KMS-11 (cell line): ENCODE results near the gene CAST.
"Not testable (repeated sequence)": the region's sequence is repeated elsewhere in the genome, so short reads cannot be mapped to it uniquely, and the experiment has no call there.

Source experiments
- H2AFZ ChIP-seq: fragments of 200-600 bp; sonication (generic); 2 replicates; pipeline ENCODE4 v1.6.1; 2016; ENCODE audit warnings: antibody characterized with exemption, mixed run types, low read depth
- H3K27ac ChIP-seq: fragments of 200-600 bp; sonication (generic); 2 replicates; pipeline ENCODE4 v1.6.1; 2016; ENCODE audit warnings: mild to moderate bottlenecking, mixed run types
- H3K27me3 ChIP-seq: fragments of 200-600 bp; sonication (generic); 2 replicates; pipeline ENCODE4 v1.6.1; 2017; ENCODE audit warnings: mild to moderate bottlenecking, low read depth, mixed run types, moderate library complexity; ENCODE audit not compliant: insufficient read depth
- H3K36me3 ChIP-seq: fragments of 200-600 bp; sonication (generic); 2 replicates; pipeline ENCODE4 v1.6.1; 2017; ENCODE audit warnings: mild to moderate bottlenecking, mixed run types; ENCODE audit not compliant: insufficient read depth
- H3K4me1 ChIP-seq: fragments of 200-600 bp; sonication (generic); 2 replicates; pipeline ENCODE4 v1.6.1; 2016; ENCODE audit warnings: mild to moderate bottlenecking, low read depth, mixed run types; ENCODE audit not compliant: poor library complexity, severe bottlenecking
- H3K4me2 ChIP-seq: fragments of 200-600 bp; sonication (generic); 2 replicates; pipeline ENCODE4 v1.7.0; 2016; ENCODE audit warnings: mild to moderate bottlenecking, mixed run types
- H3K4me3 ChIP-seq: fragments of 200-600 bp; sonication (generic); IDR thresholded peaks from 2 replicates; pipeline ENCODE4 v1.6.1; 2017; ENCODE audit warnings: low read depth, low read length, mixed read lengths; ENCODE audit not compliant: insufficient read depth
- H3K79me2 ChIP-seq: fragments of 200-600 bp; sonication (generic); 2 replicates; pipeline ENCODE4 v1.6.1; 2016; ENCODE audit warnings: low read depth, mixed run types; ENCODE audit not compliant: insufficient read depth
- H3K9ac ChIP-seq: fragments of 200-600 bp; sonication (generic); 2 replicates; pipeline ENCODE4 v1.6.1; 2016; ENCODE audit warnings: mild to moderate bottlenecking, mixed run types
- H4K20me1 ChIP-seq: fragments of 200-600 bp; sonication (generic); 2 replicates; pipeline ENCODE4 v1.6.1; 2016; ENCODE audit warnings: mild to moderate bottlenecking, mixed run types; ENCODE audit not compliant: insufficient read depth
- CTCF ChIP-seq: fragments of 200-600 bp; sonication (generic); conservative IDR thresholded peaks from 2 replicates; pipeline ENCODE4 v1.6.1; 2017; ENCODE audit warnings: low read depth, mild to moderate bottlenecking, antibody characterized with exemption, low read length, moderate library complexity, mixed read lengths

The CAST gene

GRCh38 chr5:96795626-96796025, 133.4 kb downstream of the CAST start:
- Histone ChIP-seq H3K4me1 (no peaks in the 10 kb centered on the region), H3K9ac (no peak overlapping the region), H3K27ac (no peak overlapping the region), H3K36me3 (peaks cover 37% of the 10 kb centered on the region; the same call in 1 of the 2 replicates), H4K20me1 (no peaks in the 10 kb centered on the region), H3K79me2 (no peaks in the 10 kb centered on the region), H2AFZ (no peak overlapping the region), H3K4me3 (no peak overlapping the region), H3K27me3 (no peaks in the 10 kb centered on the region), H3K4me2 (no peak overlapping the region)
- no peak for TF ChIP-seq CTCF

GRCh38 chr5:96796434-96796833, 134.3 kb downstream of the CAST start:
- Histone ChIP-seq H3K36me3 (peaks cover 37% of the 10 kb centered on the region; the same call in 1 of the 2 replicates), H3K27me3 (no peaks in the 10 kb centered on the region), H4K20me1 (no peaks in the 10 kb centered on the region), H3K9ac (no peak overlapping the region), H3K79me2 (no peaks in the 10 kb centered on the region), H3K4me2 (no peak overlapping the region), H2AFZ (no peak overlapping the region), H3K27ac (no peak overlapping the region), H3K4me1 (no peaks in the 10 kb centered on the region), H3K4me3 (no peak overlapping the region)
- TF ChIP-seq CTCF, result no peak

GRCh38 chr5:96801718-96802117, 139.5 kb downstream of the CAST start:
- not testable (repeated sequence) for H3K27me3 ChIP-seq, H3K4me2 ChIP-seq, H2AFZ ChIP-seq, H3K4me3 ChIP-seq, H3K9ac ChIP-seq, H3K27ac ChIP-seq, H3K4me1 ChIP-seq, H4K20me1 ChIP-seq
- H3K36me3 ChIP-seq, result peaks cover 23% of the 10 kb centered on the region; the same call in 1 of the 2 replicates
- peaks cover 18% of the 10 kb centered on the region; the same call in 1 of the 2 replicates for H3K79me2 ChIP-seq

GRCh38 chr5:96807075-96807654, 145.0 kb downstream of the CAST start:
- Histone ChIP-seq H3K36me3 (no peaks in the 10 kb centered on the region), H3K27ac (peak overlapping the region; percentile 88), H2AFZ (peak overlapping the region; percentile 72; the same call in 1 of the 2 replicates), H4K20me1 (no peaks in the 10 kb centered on the region), H3K4me2 (peak overlapping the region; percentile 76), H3K27me3 (no peaks in the 10 kb centered on the region), H3K4me3 (peak overlapping the region; percentile 31), H3K4me1 (peaks cover 17% of the 10 kb centered on the region), H3K79me2 (peaks cover 22% of the 10 kb centered on the region; the same call in 1 of the 2 replicates), H3K9ac (peak overlapping the region; percentile 92)
- TF ChIP-seq CTCF, result no peak

- H3K4me3 ChIP-seq, result no peak overlapping the region
- no peaks in the 10 kb centered on the region for H3K36me3 ChIP-seq
- peaks cover 22% of the 10 kb centered on the region; the same call in 1 of the 2 replicates for H3K79me2 ChIP-seq
- peak overlapping the region; percentile 92; the same call in 1 of the 2 replicates for H3K9ac ChIP-seq
- TF ChIP-seq CTCF, result no peak
- peak overlapping the region; percentile 73 for H3K4me2 ChIP-seq
- no peaks in the 10 kb centered on the region for H3K27me3 ChIP-seq
- peak overlapping the region; percentile 88 for H3K27ac ChIP-seq
- no peaks in the 10 kb centered on the region for H4K20me1 ChIP-seq
- peaks cover 18% of the 10 kb centered on the region for H3K4me1 ChIP-seq
- peak overlapping the region; percentile 72 for H2AFZ ChIP-seq
Measured at GRCh38 chr5:96808541-96808828, 146.3 kb downstream of the CAST start.
